KOPT-K1 (cell line): ENCODE measurements around the gene IQCH.
"Not testable (repeated sequence)": the region's sequence is repeated elsewhere in the genome, so short reads cannot be mapped to it uniquely, and the experiment has no call there.

Experiments
- H3K27ac ChIP-seq: fragments of 200-600 bp; sonication (generic); 2 replicates; pipeline ENCODE4 v1.5.1; 2016; ENCODE audit warnings: antibody characterized with exemption, mild to moderate bottlenecking, low read depth, low read length; ENCODE audit not compliant: poor library complexity, severe bottlenecking
- H3K36me3 ChIP-seq: fragments of 200-600 bp; sonication (generic); 2 replicates; pipeline ENCODE4 v1.5.1; 2017; ENCODE audit warnings: antibody characterized with exemption, mild to moderate bottlenecking, low read length, moderate library complexity; ENCODE audit not compliant: insufficient read depth
- H3K9me3 ChIP-seq: fragments of 200-600 bp; sonication (generic); 2 replicates; pipeline ENCODE4 v1.5.1; 2017; ENCODE audit warnings: antibody characterized with exemption, low read length, mild to moderate bottlenecking; ENCODE audit not compliant: insufficient read depth, poor library complexity, severe bottlenecking

The IQCH gene

GRCh38 chr15:67433495-67434099 is 179.0 kb downstream of the IQCH start:
- no peaks in the 10 kb centered on the region for H3K36me3 ChIP-seq
- no peak overlapping the region for H3K27ac ChIP-seq
- H3K9me3 ChIP-seq = no peaks in the 10 kb centered on the region

GRCh38 chr15:67436351-67437250 is 182.0 kb downstream of the IQCH start:
- H3K27ac ChIP-seq, H3K36me3 ChIP-seq, H3K9me3 ChIP-seq: not testable (repeated sequence)

GRCh38 chr15:67444100-67444499 is 189.5 kb downstream of the IQCH start:
- H3K9me3 ChIP-seq = no peaks in the 10 kb centered on the region
- H3K36me3 ChIP-seq = no peaks in the 10 kb centered on the region
- H3K27ac ChIP-seq = no peak overlapping the region

- H3K36me3 ChIP-seq = no peaks in the 10 kb centered on the region
- no peak overlapping the region for H3K27ac ChIP-seq
- H3K9me3 ChIP-seq = no peaks in the 10 kb centered on the region
These were observed 191.9 kb downstream of the IQCH start for GRCh38 chr15:67446449-67446848.

- H3K27ac ChIP-seq, H3K9me3 ChIP-seq, H3K36me3 ChIP-seq: not testable (repeated sequence)
These were observed 193.8 kb downstream of the IQCH start for GRCh38 chr15:67448372-67448771.

- not testable (repeated sequence) for H3K36me3 ChIP-seq, H3K27ac ChIP-seq, H3K9me3 ChIP-seq
These were observed 199.1 kb downstream of the IQCH start for GRCh38 chr15:67453703-67454102.

- Histone ChIP-seq H3K36me3 (no peaks in the 10 kb centered on the region), H3K27ac (no peak overlapping the region), H3K9me3 (no peaks in the 10 kb centered on the region)
These were observed 202.3 kb downstream of the IQCH start for GRCh38 chr15:67456677-67457529.

GRCh38 chr15:67458331-67459029 is 203.9 kb downstream of the IQCH start:
- no peaks in the 10 kb centered on the region for H3K9me3 ChIP-seq
- no peak overlapping the region for H3K27ac ChIP-seq
- no peaks in the 10 kb centered on the region for H3K36me3 ChIP-seq

GRCh38 chr15:67460521-67460920 is 205.9 kb downstream of the IQCH start:
- Histone ChIP-seq H3K9me3 (no peaks in the 10 kb centered on the region), H3K27ac (no peak overlapping the region), H3K36me3 (no peaks in the 10 kb centered on the region)

GRCh38 chr15:67461735-67462134 is 207.1 kb downstream of the IQCH start:
- no peak overlapping the region for H3K27ac ChIP-seq

GRCh38 chr15:67462875-67463274 is 208.3 kb downstream of the IQCH start:
- H3K27ac ChIP-seq = no peak overlapping the region
- no peaks in the 10 kb centered on the region for H3K36me3 ChIP-seq
- no peaks in the 10 kb centered on the region for H3K9me3 ChIP-seq

More at GRCh38 chr15:67461735-67462134, 207.1 kb downstream of the IQCH start:
- H3K36me3 ChIP-seq = no peaks in the 10 kb centered on the region
- no peaks in the 10 kb centered on the region for H3K9me3 ChIP-seq

- Histone ChIP-seq H3K36me3 (no peaks in the 10 kb centered on the region), H3K27ac (no peak overlapping the region), H3K9me3 (no peaks in the 10 kb centered on the region)
These were observed 208.9 kb downstream of the IQCH start for GRCh38 chr15:67463488-67463887.

- Histone ChIP-seq H3K9me3 (no peaks in the 10 kb centered on the region), H3K27ac (no peak overlapping the region), H3K36me3 (no peaks in the 10 kb centered on the region)
These were observed 210.8 kb downstream of the IQCH start for GRCh38 chr15:67465196-67465952.

- Histone ChIP-seq H3K27ac (no peak overlapping the region), H3K9me3 (no peaks in the 10 kb centered on the region), H3K36me3 (no peaks in the 10 kb centered on the region)
These were observed 213.8 kb downstream of the IQCH start for GRCh38 chr15:67468416-67468815.
